Neural crest cell (in vitro differentiated cells): Measurements from ENCODE around the gene LNPEP. TPM values are rescaled to one million over a fixed set of nuclear protein-coding genes. Genes with fewer than 3 reads are reported as not detected.

Source experiments
- DNase-seq: peaks from one replicate; pipeline ENCODE4 v3.0.0; 2021; ENCODE audit warnings: low read depth, mixed read lengths, low spot score
- H3K27ac Mint-ChIP-seq: one replicate; pipeline ENCODE4 v1.8.0; 2021; ENCODE audit warnings: mild to moderate bottlenecking, mixed read lengths; ENCODE audit not compliant: unreplicated experiment
- H3K27me3 Mint-ChIP-seq: 2 replicates; pipeline ENCODE4 v1.8.0; 2021; ENCODE audit warnings: low read depth, mild to moderate bottlenecking, mixed read lengths
- H3K36me3 Mint-ChIP-seq: 2 replicates; pipeline ENCODE4 v1.8.0; 2021; ENCODE audit warnings: low read depth, mild to moderate bottlenecking, mixed read lengths
- H3K4me1 Mint-ChIP-seq: 2 replicates; pipeline ENCODE4 v1.8.0; 2021; ENCODE audit warnings: mixed read lengths
- H3K4me3 Mint-ChIP-seq: one replicate; pipeline ENCODE4 v1.8.0; 2021; ENCODE audit warnings: mild to moderate bottlenecking, mixed read lengths
- H3K9me3 Mint-ChIP-seq: 2 replicates; pipeline ENCODE4 v1.8.0; 2021; ENCODE audit warnings: mixed read lengths
- CTCF ChIP-seq: fragments of 200-600 bp; sonication (generic); conservative IDR thresholded peaks from 2 replicates; pipeline ENCODE4 v1.5.0; 2021; ENCODE audit warnings: antibody characterized with exemption, mild to moderate bottlenecking
- total RNA-seq: library from RNA; stranded (reverse); gene quantifications from 2 replicates; pipeline ENCODE4 v1.2.1, GENCODE V29; 2021

LNPEP gene
- total RNA-seq, 1 donor from 2014 or later = 17.4 TPM

GRCh38 chr5:97009921-97010320 lies 74.0 kb downstream of the LNPEP start:
- no peak overlapping the region for H3K27ac Mint-ChIP-seq
- no peaks in the 10 kb centered on the region for H3K36me3 Mint-ChIP-seq
- DNase-seq = no peak
- no peaks in the 10 kb centered on the region for H3K27me3 Mint-ChIP-seq
- no peaks in the 10 kb centered on the region for H3K4me1 Mint-ChIP-seq
- TF ChIP-seq CTCF = no peak
- H3K9me3 Mint-ChIP-seq = no peaks in the 10 kb centered on the region
- no peak overlapping the region for H3K4me3 Mint-ChIP-seq

GRCh38 chr5:97010606-97011005 lies 74.7 kb downstream of the LNPEP start:
- H3K36me3 Mint-ChIP-seq = no peaks in the 10 kb centered on the region
- H3K4me1 Mint-ChIP-seq = no peaks in the 10 kb centered on the region
- no peak for DNase-seq
- no peaks in the 10 kb centered on the region for H3K9me3 Mint-ChIP-seq
- H3K4me3 Mint-ChIP-seq = no peak overlapping the region
- no peaks in the 10 kb centered on the region for H3K27me3 Mint-ChIP-seq
- no peak for TF ChIP-seq CTCF
- H3K27ac Mint-ChIP-seq = no peak overlapping the region

DNA sequence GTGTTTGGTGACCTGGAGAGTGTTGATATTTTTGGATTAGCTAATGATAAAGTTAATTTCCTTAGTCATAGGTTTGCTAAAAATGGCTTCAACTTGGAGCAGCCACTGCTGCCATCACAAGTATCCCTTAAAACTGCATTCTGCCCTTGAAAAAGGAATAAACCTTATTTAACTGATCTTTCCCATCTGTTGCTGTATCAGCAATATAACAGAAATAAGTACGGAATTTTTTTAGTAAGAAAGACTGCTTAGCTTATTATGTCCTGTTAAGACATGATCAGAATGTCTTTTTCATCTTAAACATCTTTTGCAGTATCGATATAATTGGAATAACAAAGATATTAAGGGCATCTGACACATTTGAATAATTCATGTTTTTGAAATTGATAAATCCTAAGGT lies 75.7 kb downstream of the LNPEP start:
- Mint-ChIP-seq H3K27ac (no peak overlapping the region), H3K27me3 (no peaks in the 10 kb centered on the region), H3K9me3 (no peaks in the 10 kb centered on the region), H3K4me3 (no peak overlapping the region), H3K36me3 (no peaks in the 10 kb centered on the region), H3K4me1 (no peaks in the 10 kb centered on the region)
- TF ChIP-seq CTCF = no peak
- no peak for DNase-seq

DNA sequence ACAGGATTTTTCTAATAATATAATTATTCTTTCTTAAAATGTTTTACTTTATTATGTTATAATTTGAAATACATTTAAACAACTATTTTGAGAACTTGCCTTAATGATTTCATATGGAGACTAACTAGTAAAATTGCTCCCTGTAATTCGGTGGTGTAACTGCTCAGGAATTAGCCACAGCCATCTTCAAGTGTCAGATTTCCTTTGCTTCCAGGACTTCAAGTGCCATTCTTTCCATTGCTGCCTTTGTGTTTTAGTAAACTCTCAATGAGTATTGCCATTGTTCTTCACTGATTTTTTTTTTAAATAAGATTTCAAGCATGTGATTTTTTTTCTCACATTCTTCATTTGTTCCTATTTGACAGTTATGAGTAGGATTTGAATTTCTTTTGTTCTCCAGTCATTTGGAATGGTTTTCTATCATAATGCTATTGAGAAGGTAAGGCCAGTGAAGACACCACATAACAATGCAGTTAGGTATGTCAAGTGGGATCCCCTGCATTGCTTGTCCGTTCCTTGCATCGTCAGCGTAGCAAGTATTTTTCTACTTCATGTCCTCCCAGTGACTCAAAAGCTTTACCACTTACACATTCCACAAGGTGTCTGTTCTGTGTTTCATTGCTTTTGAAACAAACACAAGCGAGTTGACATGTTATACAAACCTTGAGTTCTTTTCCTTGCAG lies 83.7 kb downstream of the LNPEP start:
- DNase-seq = no peak
- Mint-ChIP-seq H3K27me3 (no peaks in the 10 kb centered on the region), H3K36me3 (peaks cover 9% of the 10 kb centered on the region), H3K4me1 (peaks cover 4% of the 10 kb centered on the region), H3K4me3 (no peak overlapping the region), H3K27ac (peak overlapping the region; percentile 25), H3K9me3 (no peaks in the 10 kb centered on the region)
- no peak for TF ChIP-seq CTCF

DNA sequence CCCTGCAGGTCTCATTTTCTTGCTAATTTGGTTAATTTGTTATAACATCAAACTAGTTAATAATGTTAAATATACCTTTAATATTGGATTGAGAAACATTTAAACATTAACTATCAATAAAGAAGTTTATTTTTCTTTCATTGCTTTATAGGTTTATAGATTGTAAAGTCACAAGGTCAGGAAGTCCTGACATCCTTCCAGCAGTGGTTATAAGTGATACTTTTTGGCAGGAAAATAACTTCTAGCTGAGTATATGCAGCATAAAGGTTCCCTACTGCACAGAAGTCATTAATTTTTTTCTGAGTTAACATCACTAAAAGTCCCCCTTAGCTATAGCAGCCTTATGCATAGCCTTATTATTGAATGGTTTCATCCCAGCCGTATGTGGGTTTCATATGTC lies 85.5 kb downstream of the LNPEP start:
- no peaks in the 10 kb centered on the region for H3K9me3 Mint-ChIP-seq
- no peak overlapping the region for H3K27ac Mint-ChIP-seq
- H3K4me1 Mint-ChIP-seq = peaks cover 4% of the 10 kb centered on the region
- H3K36me3 Mint-ChIP-seq = peaks cover 9% of the 10 kb centered on the region
- TF ChIP-seq CTCF = no peak
- H3K27me3 Mint-ChIP-seq = no peaks in the 10 kb centered on the region
- no peak overlapping the region for H3K4me3 Mint-ChIP-seq
- no peak for DNase-seq
